Ishikawa (cell line): ENCODE results near the gene TSHZ3.

Experiments
- CEBPB ChIP-seq: IDR thresholded peaks from 2 replicates; pipeline ENCODE4 v1.6.1; 2012
- CREB1 ChIP-seq: IDR thresholded peaks from 2 replicates; pipeline ENCODE4 v1.6.1; 2012; ENCODE audit warnings: low read depth
- EGR1 ChIP-seq: IDR thresholded peaks from 2 replicates; pipeline ENCODE4 v1.6.1; 2012
- EP300 ChIP-seq: IDR thresholded peaks from 2 replicates; pipeline ENCODE4 v1.6.1; 2012; ENCODE audit warnings: borderline replicate concordance
- FOXM1 ChIP-seq: IDR thresholded peaks from 2 replicates; pipeline ENCODE4 v1.6.1; 2012; ENCODE audit warnings: low read depth, borderline replicate concordance
- NFIC ChIP-seq: IDR thresholded peaks from 2 replicates; pipeline ENCODE4 v1.6.1; 2012
- RAD21 ChIP-seq: IDR thresholded peaks from 2 replicates; pipeline ENCODE4 v1.6.1; 2012; ENCODE audit warnings: low read depth
- TAF1 ChIP-seq: IDR thresholded peaks from 2 replicates; pipeline ENCODE4 v1.6.1; 2012; ENCODE audit warnings: low read depth, mild to moderate bottlenecking
- TCF12 ChIP-seq: IDR thresholded peaks from 2 replicates; pipeline ENCODE4 v1.6.1; 2012; ENCODE audit warnings: low read depth
- TEAD4 ChIP-seq: IDR thresholded peaks from 2 replicates; pipeline ENCODE4 v1.6.1; 2012
- USF1 ChIP-seq: IDR thresholded peaks from 2 replicates; pipeline ENCODE4 v1.6.1; 2012
- YY1 ChIP-seq: IDR thresholded peaks from 2 replicates; pipeline ENCODE4 v1.6.1; 2012; ENCODE audit warnings: low read depth
- ZBTB7A ChIP-seq: IDR thresholded peaks from 2 replicates; pipeline ENCODE4 v1.6.1; 2012; ENCODE audit warnings: low read depth
- TF ChIP-seq, protein P1 (sequence below): IDR thresholded peaks from 2 replicates; pipeline ENCODE4 v1.6.1; 2012; ENCODE audit warnings: low read depth, mild to moderate bottlenecking
- TF ChIP-seq, protein P2 (sequence below): IDR thresholded peaks from 2 replicates; pipeline ENCODE4 v1.6.1; 2012

TSHZ3 gene

GRCh38 chr19:31266196-31266595 is 83.0 kb downstream of the TSHZ3 start:
- TF ChIP-seq EP300 (no peak), NFIC (no peak), TEAD4 (no peak), USF1 (no peak), ZBTB7A (no peak)

DNA sequence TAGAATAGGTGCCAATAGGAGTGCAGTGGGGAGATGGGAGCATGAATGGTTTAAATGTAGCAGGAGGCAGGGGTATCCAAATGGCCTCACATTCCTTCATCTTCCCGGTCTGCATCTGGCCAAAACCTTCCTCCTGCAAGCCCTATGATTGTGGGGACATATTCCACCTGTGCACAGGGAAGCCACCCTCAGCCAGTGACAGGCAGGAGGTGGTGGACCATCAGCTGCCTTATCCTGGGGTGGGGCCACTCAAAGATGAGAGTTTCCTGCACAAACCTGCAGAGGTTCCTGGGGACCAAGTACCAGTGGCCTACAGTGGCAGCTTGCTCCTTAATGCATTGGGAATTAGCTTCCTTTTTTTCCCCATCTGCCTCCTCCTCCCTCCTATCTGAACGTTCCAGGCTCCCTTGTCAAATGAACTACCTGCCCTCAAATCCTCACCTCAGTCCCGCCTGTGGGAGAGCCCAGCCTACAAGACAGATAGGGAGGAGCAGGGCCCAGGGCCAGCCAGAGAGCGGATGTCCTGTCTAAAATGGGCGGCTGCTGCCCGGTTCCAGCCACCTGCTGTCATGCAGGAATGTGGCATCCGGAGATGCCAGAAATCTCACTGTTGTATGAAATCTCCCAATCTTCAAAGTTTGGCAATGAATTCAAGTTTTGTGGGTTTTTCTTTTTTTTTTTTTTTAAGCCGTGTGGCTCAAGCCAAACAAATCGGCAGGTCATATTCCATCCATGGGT is 85.0 kb downstream of the TSHZ3 start:
- no peak for TF ChIP-seq TAF1
- TF ChIP-seq, protein P1, sequence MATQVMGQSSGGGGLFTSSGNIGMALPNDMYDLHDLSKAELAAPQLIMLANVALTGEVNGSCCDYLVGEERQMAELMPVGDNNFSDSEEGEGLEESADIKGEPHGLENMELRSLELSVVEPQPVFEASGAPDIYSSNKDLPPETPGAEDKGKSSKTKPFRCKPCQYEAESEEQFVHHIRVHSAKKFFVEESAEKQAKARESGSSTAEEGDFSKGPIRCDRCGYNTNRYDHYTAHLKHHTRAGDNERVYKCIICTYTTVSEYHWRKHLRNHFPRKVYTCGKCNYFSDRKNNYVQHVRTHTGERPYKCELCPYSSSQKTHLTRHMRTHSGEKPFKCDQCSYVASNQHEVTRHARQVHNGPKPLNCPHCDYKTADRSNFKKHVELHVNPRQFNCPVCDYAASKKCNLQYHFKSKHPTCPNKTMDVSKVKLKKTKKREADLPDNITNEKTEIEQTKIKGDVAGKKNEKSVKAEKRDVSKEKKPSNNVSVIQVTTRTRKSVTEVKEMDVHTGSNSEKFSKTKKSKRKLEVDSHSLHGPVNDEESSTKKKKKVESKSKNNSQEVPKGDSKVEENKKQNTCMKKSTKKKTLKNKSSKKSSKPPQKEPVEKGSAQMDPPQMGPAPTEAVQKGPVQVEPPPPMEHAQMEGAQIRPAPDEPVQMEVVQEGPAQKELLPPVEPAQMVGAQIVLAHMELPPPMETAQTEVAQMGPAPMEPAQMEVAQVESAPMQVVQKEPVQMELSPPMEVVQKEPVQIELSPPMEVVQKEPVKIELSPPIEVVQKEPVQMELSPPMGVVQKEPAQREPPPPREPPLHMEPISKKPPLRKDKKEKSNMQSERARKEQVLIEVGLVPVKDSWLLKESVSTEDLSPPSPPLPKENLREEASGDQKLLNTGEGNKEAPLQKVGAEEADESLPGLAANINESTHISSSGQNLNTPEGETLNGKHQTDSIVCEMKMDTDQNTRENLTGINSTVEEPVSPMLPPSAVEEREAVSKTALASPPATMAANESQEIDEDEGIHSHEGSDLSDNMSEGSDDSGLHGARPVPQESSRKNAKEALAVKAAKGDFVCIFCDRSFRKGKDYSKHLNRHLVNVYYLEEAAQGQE, result no peak
- no peak for TF ChIP-seq EGR1
- no peak for TF ChIP-seq USF1
- TF ChIP-seq, protein P2, sequence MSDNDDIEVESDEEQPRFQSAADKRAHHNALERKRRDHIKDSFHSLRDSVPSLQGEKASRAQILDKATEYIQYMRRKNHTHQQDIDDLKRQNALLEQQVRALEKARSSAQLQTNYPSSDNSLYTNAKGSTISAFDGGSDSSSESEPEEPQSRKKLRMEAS, result no peak
- no peak for TF ChIP-seq FOXM1

DNA sequence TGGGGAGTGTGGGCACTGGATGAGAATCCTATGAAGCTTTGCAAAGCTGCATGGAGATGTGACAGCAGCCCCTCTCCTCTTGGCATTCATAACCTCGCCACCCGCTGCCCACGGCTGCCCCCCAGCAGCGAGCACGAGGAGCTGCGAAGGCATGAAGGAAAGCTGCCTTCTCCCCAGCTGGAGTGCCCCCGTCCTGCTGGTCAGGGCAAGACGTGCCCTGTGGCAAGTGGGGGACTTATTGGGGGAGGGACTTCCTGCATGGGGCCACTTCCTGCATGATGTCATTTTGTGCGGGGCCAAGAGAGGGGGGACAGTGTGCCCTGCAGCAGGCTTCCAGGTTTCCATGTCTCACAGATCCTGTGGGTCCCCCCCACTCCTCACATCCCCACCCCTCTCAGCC is 85.9 kb downstream of the TSHZ3 start:
- no peak for TF ChIP-seq YY1
- no peak for TF ChIP-seq NFIC
- TF ChIP-seq, protein P1, result no peak
- TF ChIP-seq EP300, result no peak
- no peak for TF ChIP-seq CEBPB
- TF ChIP-seq FOXM1, result no peak
- TF ChIP-seq CREB1, result no peak
- no peak for TF ChIP-seq RAD21
- TF ChIP-seq, protein P2, result no peak
- no peak for TF ChIP-seq TEAD4
- no peak for TF ChIP-seq USF1
- TF ChIP-seq EGR1, result no peak
- no peak for TF ChIP-seq TAF1
- no peak for TF ChIP-seq TCF12
- no peak for TF ChIP-seq ZBTB7A

- TF ChIP-seq, protein P2, result no peak
- TF ChIP-seq TAF1 (no peak), TEAD4 (no peak), USF1 (no peak), CEBPB (no peak), RAD21 (no peak), EGR1 (no peak), NFIC (no peak), TCF12 (no peak), FOXM1 (no peak), EP300 (no peak), ZBTB7A (no peak), YY1 (no peak)
- TF ChIP-seq, protein P1, result no peak
Measured at GRCh38 chr19:31262725-31263191, 86.5 kb downstream of the TSHZ3 start.
